Measurements from ENCODE around the gene KLHDC8B. TPM values are rescaled to one million over a fixed set of nuclear protein-coding genes. Genes with fewer than 3 reads are reported as not detected.

The KLHDC8B gene
- total and polyA plus RNA-seq, 10 of the 15 experiments (the other 5 are each of a cell fraction or from before 2014, with no cell fraction given), result 0.31 to 1.5 (median 0.85) TPM; not detected in 1

GRCh38 chr3:49172551-49173041 lies 1.2 kb downstream of the KLHDC8B start (continued):
- TF ChIP-seq, protein P1, sequence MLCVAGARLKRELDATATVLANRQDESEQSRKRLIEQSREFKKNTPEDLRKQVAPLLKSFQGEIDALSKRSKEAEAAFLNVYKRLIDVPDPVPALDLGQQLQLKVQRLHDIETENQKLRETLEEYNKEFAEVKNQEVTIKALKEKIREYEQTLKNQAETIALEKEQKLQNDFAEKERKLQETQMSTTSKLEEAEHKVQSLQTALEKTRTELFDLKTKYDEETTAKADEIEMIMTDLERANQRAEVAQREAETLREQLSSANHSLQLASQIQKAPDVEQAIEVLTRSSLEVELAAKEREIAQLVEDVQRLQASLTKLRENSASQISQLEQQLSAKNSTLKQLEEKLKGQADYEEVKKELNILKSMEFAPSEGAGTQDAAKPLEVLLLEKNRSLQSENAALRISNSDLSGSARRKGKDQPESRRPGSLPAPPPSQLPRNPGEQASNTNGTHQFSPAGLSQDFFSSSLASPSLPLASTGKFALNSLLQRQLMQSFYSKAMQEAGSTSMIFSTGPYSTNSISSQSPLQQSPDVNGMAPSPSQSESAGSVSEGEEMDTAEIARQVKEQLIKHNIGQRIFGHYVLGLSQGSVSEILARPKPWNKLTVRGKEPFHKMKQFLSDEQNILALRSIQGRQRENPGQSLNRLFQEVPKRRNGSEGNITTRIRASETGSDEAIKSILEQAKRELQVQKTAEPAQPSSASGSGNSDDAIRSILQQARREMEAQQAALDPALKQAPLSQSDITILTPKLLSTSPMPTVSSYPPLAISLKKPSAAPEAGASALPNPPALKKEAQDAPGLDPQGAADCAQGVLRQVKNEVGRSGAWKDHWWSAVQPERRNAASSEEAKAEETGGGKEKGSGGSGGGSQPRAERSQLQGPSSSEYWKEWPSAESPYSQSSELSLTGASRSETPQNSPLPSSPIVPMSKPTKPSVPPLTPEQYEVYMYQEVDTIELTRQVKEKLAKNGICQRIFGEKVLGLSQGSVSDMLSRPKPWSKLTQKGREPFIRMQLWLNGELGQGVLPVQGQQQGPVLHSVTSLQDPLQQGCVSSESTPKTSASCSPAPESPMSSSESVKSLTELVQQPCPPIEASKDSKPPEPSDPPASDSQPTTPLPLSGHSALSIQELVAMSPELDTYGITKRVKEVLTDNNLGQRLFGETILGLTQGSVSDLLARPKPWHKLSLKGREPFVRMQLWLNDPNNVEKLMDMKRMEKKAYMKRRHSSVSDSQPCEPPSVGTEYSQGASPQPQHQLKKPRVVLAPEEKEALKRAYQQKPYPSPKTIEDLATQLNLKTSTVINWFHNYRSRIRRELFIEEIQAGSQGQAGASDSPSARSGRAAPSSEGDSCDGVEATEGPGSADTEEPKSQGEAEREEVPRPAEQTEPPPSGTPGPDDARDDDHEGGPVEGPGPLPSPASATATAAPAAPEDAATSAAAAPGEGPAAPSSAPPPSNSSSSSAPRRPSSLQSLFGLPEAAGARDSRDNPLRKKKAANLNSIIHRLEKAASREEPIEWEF (IDR thresholded peaks at IDR 0.05; ENCODE audit: insufficient replicate concordance, low read depth, low read length), result no peak
- no peak for TF ChIP-seq IRF3 (IDR thresholded peaks at IDR 0.05)
- TF ChIP-seq ZBTB4 (CRISPR knock-in tag; IDR thresholded peaks at IDR 0.05), result no peak

Measured in GM12878 (cell line).